SU-DHL-6 (cell line): Measurements from ENCODE around the gene GRID1.

Experiments
- H2AFZ ChIP-seq: fragments of 200-600 bp; sonication (generic); 2 replicates; pipeline ENCODE4 v1.6.1; 2014; ENCODE audit warnings: low read depth, mild to moderate bottlenecking, moderate library complexity, mixed read lengths, antibody characterized with exemption, low read length; ENCODE audit not compliant: severe bottlenecking
- H3F3A ChIP-seq: fragments of 200-600 bp; shearing (Covaris generic); 2 replicates; pipeline ENCODE4 v1.6.0; 2016; ENCODE audit warnings: antibody characterized with exemption, mild to moderate bottlenecking; ENCODE audit not compliant: insufficient read depth
- H3K27ac ChIP-seq: fragments of 200-600 bp; sonication (generic); 2 replicates; pipeline ENCODE4 v1.5.1; 2016; ENCODE audit warnings: low read depth, mild to moderate bottlenecking, low read length, moderate library complexity, mixed read lengths
- H3K27me3 ChIP-seq: fragments of 200-600 bp; sonication (generic), shearing (Covaris generic); 2 replicates; pipeline ENCODE4 v1.6.0; 2014; ENCODE audit warnings: mild to moderate bottlenecking, low read length
- H3K36me3 ChIP-seq: fragments of 200-600 bp; sonication (generic); 2 replicates; pipeline ENCODE4 v1.6.1; 2014; ENCODE audit warnings: mild to moderate bottlenecking, low read length, mixed read lengths
- H3K4me2 ChIP-seq: fragments of 300-600, 200-600 bp; shearing (Covaris generic), sonication (generic); 2 replicates; pipeline ENCODE4 v1.6.0; 2014; ENCODE audit warnings: low read length, low read depth, mild to moderate bottlenecking; ENCODE audit not compliant: poor library complexity, severe bottlenecking
- H3K4me3 ChIP-seq: fragments of 200-600 bp; sonication (generic); 2 replicates; pipeline ENCODE4 v1.5.1; 2014; ENCODE audit warnings: antibody characterized with exemption, low read length, mild to moderate bottlenecking, mixed read lengths; ENCODE audit not compliant: insufficient read depth, poor library complexity, severe bottlenecking
- H3K79me2 ChIP-seq: fragments of 200-600 bp; sonication (generic); 2 replicates; pipeline ENCODE4 v1.6.1; 2014; ENCODE audit warnings: mild to moderate bottlenecking, low read length, moderate library complexity; ENCODE audit not compliant: insufficient read depth
- H3K9ac ChIP-seq: fragments of 200-600 bp; sonication (generic); 2 replicates; pipeline ENCODE4 v1.7.0; 2014; ENCODE audit warnings: mild to moderate bottlenecking, low read length
- H3K9me2 ChIP-seq: fragments of 200-600 bp; sonication (generic); replicated peaks from 2 replicates; pipeline ENCODE4 v1.6.1; 2014; ENCODE audit warnings: low read length; ENCODE audit not compliant: insufficient read depth
- H3K9me3 ChIP-seq: fragments of 200-600 bp; sonication (generic); 2 replicates; pipeline ENCODE4 v1.6.1; 2014; ENCODE audit warnings: low read length, mixed read lengths; ENCODE audit not compliant: insufficient read depth
- H4K20me1 ChIP-seq: fragments of 200-600 bp; sonication (generic); 2 replicates; pipeline ENCODE4 v1.6.1; 2014; ENCODE audit warnings: low read depth, mild to moderate bottlenecking, antibody characterized with exemption, low read length, moderate library complexity, mixed read lengths
- EZH2phosphoT487 ChIP-seq: fragments of 200-600 bp; sonication (generic), shearing (Covaris generic); conservative IDR thresholded peaks from 2 replicates; pipeline ENCODE4 v1.6.1; 2018; ENCODE audit warnings: mild to moderate bottlenecking, antibody characterized with exemption, low read length, moderate library complexity, mixed read lengths
- TF ChIP-seq, protein P1 (sequence below): fragments of 200-600 bp; sonication (generic); IDR thresholded peaks from one replicate; pipeline ENCODE4 v1.5.1; 2017; ENCODE audit warnings: antibody characterized with exemption, mild to moderate bottlenecking, low read length, moderate library complexity; ENCODE audit not compliant: insufficient read depth, poor library complexity, severe bottlenecking

Gene GRID1

DNA sequence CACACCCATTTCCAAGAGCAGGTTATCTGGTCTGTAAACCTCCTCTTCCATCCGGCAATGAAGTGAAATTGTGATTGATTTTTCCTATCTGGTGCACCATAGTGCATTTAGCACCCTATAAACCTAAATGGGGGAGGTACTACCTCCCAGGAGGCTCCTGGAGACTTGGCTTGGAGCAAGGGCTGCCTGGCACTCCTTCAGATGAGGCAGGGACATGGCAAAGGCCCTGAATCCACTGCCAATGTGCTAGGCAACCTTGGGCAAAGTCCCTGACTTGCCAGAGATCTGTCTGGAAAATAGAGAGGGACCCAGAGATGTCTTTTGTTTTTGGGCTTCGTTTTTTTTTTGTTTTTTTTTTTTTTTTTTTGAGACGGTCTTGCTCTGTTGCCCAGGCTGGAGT, 6.7 kb upstream of the GRID1 start:
- Histone ChIP-seq H3K9me3 (no peaks in the 10 kb centered on the region), H3K4me2 (no peak overlapping the region), H3K27me3 (no peaks in the 10 kb centered on the region), H3K36me3 (no peaks in the 10 kb centered on the region), H2AFZ (no peak overlapping the region), H3K9me2 (no peaks in the 10 kb centered on the region), H3K4me3 (no peak overlapping the region), H4K20me1 (no peaks in the 10 kb centered on the region), H3K27ac (no peak overlapping the region), H3K79me2 (no peaks in the 10 kb centered on the region), H3K9ac (no peak overlapping the region), H3F3A (no peaks in the 10 kb centered on the region)
- TF ChIP-seq EZH2phosphoT487 = no peak
- TF ChIP-seq, protein P1, sequence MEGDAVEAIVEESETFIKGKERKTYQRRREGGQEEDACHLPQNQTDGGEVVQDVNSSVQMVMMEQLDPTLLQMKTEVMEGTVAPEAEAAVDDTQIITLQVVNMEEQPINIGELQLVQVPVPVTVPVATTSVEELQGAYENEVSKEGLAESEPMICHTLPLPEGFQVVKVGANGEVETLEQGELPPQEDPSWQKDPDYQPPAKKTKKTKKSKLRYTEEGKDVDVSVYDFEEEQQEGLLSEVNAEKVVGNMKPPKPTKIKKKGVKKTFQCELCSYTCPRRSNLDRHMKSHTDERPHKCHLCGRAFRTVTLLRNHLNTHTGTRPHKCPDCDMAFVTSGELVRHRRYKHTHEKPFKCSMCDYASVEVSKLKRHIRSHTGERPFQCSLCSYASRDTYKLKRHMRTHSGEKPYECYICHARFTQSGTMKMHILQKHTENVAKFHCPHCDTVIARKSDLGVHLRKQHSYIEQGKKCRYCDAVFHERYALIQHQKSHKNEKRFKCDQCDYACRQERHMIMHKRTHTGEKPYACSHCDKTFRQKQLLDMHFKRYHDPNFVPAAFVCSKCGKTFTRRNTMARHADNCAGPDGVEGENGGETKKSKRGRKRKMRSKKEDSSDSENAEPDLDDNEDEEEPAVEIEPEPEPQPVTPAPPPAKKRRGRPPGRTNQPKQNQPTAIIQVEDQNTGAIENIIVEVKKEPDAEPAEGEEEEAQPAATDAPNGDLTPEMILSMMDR = no peak

DNA sequence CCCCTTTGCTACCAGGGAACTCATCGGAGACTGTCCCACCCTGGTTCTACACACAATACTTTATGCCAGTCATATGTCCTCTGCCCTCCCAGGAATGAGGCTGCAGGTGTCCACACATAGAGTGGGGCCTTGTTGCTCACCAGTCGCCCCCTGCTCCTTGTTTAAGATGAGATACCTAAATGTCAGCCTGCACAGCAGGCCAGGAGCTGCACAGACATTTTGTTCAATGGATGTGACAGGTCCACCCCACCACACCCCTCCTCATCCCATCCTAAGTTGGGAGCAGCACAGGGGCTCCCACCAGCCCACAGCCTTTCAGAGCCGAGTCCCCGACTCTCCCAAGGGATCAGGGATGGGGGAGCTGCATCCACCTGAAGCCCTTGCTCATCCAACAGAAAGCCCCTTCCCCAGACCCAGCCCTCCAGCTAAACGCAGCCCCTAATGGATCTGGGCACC, 6.2 kb upstream of the GRID1 start:
- H3K4me2 ChIP-seq = no peak overlapping the region
- no peak overlapping the region for H3K4me3 ChIP-seq
- H3K27me3 ChIP-seq = no peaks in the 10 kb centered on the region

DNA sequence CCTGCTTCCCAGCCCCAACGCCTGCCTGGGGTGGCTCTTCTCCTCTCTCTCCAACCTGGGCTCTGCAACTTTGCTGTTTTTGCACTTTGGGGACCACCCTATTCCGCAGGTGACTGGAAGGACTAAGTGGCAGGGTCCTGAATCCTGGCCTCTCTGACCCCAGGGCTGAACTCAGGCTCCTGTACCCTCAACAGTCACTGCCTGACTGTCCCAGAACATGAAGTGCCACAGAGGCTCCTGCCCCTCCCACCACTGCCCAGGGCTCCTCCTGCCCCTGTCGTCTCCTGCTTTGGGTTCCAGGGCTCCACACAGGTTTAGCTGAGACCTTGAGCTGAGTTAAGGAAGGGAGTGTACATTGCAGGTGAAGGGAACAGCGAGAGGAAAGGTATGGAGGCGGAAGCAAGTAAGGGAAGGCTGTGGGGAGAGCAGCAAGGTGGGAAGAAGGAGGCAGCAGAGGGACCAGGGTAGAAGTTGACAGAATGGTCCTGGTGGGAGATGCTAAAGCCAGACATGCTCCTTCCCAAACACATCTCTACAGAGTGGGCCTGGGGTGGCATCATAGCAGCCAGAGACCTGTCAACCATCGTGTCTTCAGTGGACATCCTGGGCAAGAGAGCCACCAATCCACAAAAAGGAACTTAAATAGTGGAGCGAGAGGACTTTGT, 5.7 kb upstream of the GRID1 start:
- Histone ChIP-seq H3K79me2 (no peaks in the 10 kb centered on the region), H3K36me3 (no peaks in the 10 kb centered on the region), H3K27me3 (no peaks in the 10 kb centered on the region), H3K9me3 (no peaks in the 10 kb centered on the region), H3K4me2 (no peak overlapping the region), H3K27ac (no peak overlapping the region), H3K9me2 (no peaks in the 10 kb centered on the region), H3K4me3 (no peak overlapping the region), H3K9ac (no peak overlapping the region), H2AFZ (no peak overlapping the region), H3F3A (no peaks in the 10 kb centered on the region), H4K20me1 (no peaks in the 10 kb centered on the region)
- no peak for TF ChIP-seq EZH2phosphoT487
- TF ChIP-seq, protein P1 = no peak

More for the DNA sequence above, 6.2 kb upstream of the GRID1 start:
- no peaks in the 10 kb centered on the region for H3K36me3 ChIP-seq
- H3K9me3 ChIP-seq = no peaks in the 10 kb centered on the region
- no peaks in the 10 kb centered on the region for H3K9me2 ChIP-seq
- no peaks in the 10 kb centered on the region for H3K79me2 ChIP-seq
- no peak overlapping the region for H2AFZ ChIP-seq
- TF ChIP-seq, protein P1 = no peak
- no peak for TF ChIP-seq EZH2phosphoT487
- H3F3A ChIP-seq = no peaks in the 10 kb centered on the region
- no peaks in the 10 kb centered on the region for H4K20me1 ChIP-seq
- no peak overlapping the region for H3K27ac ChIP-seq
- no peak overlapping the region for H3K9ac ChIP-seq
